SK-N-SH (cell line): ENCODE data around the gene ISL2.

ENCODE experiments used
- JUND ChIP-seq: IDR thresholded peaks from 2 replicates; pipeline ENCODE4 v1.4.0; 2012
- RCOR1 ChIP-seq: fragments of 150-350 bp; IDR thresholded peaks from 2 replicates; pipeline ENCODE4 v1.6.1; 2017; ENCODE audit warnings: antibody characterized with exemption, low read length
- TAF1 ChIP-seq: IDR thresholded peaks from 2 replicates; pipeline ENCODE4 v1.6.1; 2012; ENCODE audit warnings: low read depth, mild to moderate bottlenecking, low read length, moderate library complexity, borderline replicate concordance
- TF ChIP-seq, protein P1 (sequence below): fragments of 200-600 bp; sonication (generic); IDR thresholded peaks from 2 replicates; pipeline ENCODE4 v1.6.1; 2017; ENCODE audit warnings: antibody characterized with exemption, mild to moderate bottlenecking, moderate library complexity

DNA sequence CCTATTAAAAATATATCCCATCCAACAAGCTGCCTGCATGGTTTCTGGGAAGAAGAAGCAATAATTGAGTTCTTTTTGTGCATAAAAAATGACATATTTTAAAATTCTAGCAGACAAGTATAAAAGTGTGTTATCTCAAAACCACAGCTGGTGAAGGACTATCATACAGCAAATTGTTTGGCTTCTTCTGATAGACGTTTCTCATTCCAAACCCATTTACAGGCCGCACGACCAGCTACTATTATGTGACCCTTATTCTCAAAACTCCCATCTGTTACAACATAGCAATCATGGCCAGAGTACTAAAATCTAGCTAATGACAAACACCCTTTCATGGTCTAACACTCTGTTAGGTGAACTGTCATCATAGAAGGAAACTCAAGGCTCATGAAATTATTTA, 47.0 kb upstream of the ISL2 start:
- TF ChIP-seq, protein P1, sequence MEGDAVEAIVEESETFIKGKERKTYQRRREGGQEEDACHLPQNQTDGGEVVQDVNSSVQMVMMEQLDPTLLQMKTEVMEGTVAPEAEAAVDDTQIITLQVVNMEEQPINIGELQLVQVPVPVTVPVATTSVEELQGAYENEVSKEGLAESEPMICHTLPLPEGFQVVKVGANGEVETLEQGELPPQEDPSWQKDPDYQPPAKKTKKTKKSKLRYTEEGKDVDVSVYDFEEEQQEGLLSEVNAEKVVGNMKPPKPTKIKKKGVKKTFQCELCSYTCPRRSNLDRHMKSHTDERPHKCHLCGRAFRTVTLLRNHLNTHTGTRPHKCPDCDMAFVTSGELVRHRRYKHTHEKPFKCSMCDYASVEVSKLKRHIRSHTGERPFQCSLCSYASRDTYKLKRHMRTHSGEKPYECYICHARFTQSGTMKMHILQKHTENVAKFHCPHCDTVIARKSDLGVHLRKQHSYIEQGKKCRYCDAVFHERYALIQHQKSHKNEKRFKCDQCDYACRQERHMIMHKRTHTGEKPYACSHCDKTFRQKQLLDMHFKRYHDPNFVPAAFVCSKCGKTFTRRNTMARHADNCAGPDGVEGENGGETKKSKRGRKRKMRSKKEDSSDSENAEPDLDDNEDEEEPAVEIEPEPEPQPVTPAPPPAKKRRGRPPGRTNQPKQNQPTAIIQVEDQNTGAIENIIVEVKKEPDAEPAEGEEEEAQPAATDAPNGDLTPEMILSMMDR = no peak
- TF ChIP-seq TAF1 (no peak), JUND (no peak), RCOR1 (no peak)
